HG03097 (cell line): ENCODE data around the gene METTL27.
"Not testable (repeated sequence)": the region's sequence is repeated elsewhere in the genome, so short reads cannot be mapped to it uniquely, and the experiment has no call there.

Source experiments
- ATAC-seq: cut with Tn5 transposase; IDR thresholded peaks from one replicate; pipeline ENCODE4 v1.9.1; 2021; ENCODE audit not compliant: unreplicated experiment, low FRiP score

Gene METTL27

GRCh38 chr7:73839743-73840714 lies 2.3 kb downstream of the METTL27 start:
- no peak for ATAC-seq

GRCh38 chr7:73839290-73839689 lies 3.0 kb downstream of the METTL27 start:
- no peak for ATAC-seq

GRCh38 chr7:73838642-73839041 lies 3.7 kb downstream of the METTL27 start:
- no peak for ATAC-seq

- ATAC-seq = not testable (repeated sequence)
Observed at GRCh38 chr7:73837167-73837566, 5.1 kb downstream of the METTL27 start.

GRCh38 chr7:73834626-73835191 lies 7.6 kb downstream of the METTL27 start:
- no peak for ATAC-seq

GRCh38 chr7:73833251-73833919 lies 8.9 kb downstream of the METTL27 start:
- ATAC-seq = no peak

GRCh38 chr7:73832806-73833205 lies 9.5 kb downstream of the METTL27 start:
- no peak for ATAC-seq

GRCh38 chr7:73831834-73832651 lies 10.3 kb downstream of the METTL27 start:
- ATAC-seq = no peak

GRCh38 chr7:73831584-73831833 lies 10.8 kb downstream of the METTL27 start:
- ATAC-seq = no peak

- ATAC-seq = no peak
Observed at GRCh38 chr7:73830681-73831583, 11.4 kb downstream of the METTL27 start, which contains the start of gene CLDN4. CLDN4 (plus strand) TSS chr7:73830996; CDS start chr7:73831202, 206 bp downstream.

GRCh38 chr7:73829921-73830680 lies 12.2 kb downstream of the METTL27 start:
- no peak for ATAC-seq

- no peak for ATAC-seq
Observed at GRCh38 chr7:73829505-73829904, 12.8 kb downstream of the METTL27 start.

- ATAC-seq = no peak
Observed at GRCh38 chr7:73828972-73829371, 13.3 kb downstream of the METTL27 start.

- no peak for ATAC-seq
Observed at GRCh38 chr7:73828107-73828803, 14.1 kb downstream of the METTL27 start.

- no peak for ATAC-seq
Observed at GRCh38 chr7:73827567-73828106, 14.7 kb downstream of the METTL27 start.

- ATAC-seq = no peak
Observed at GRCh38 chr7:73824986-73825385, 17.3 kb downstream of the METTL27 start.

GRCh38 chr7:73823873-73824592 lies 18.3 kb downstream of the METTL27 start:
- ATAC-seq = no peak
